H1 (cell line): ENCODE data around the gene CPA4. TPM values are rescaled to one million over a fixed set of nuclear protein-coding genes. Genes with fewer than 3 reads are reported as not detected.

Experiments used
- CTCF ChIA-PET: fragments of 300-600 bp; sonication (Branson Sonifier 250); formaldehyde crosslinking; loops from one replicate; lab custom pipeline; 2021; ENCODE audit not compliant: partially characterized antibody; lab: Charles Lee
- POLR2A ChIA-PET: fragments of 300-600 bp; sonication (Branson Sonifier 250); formaldehyde crosslinking; loops from one replicate; lab custom pipeline; 2021; ENCODE audit warnings: inconsistent platforms; ENCODE audit not compliant: partially characterized antibody; lab: Charles Lee
- DNase-seq, 2 experiments: peaks; one replicate each; pipeline versions ENCODE4 v3.0.0 to v3.0.0-alpha.2; 2010 to 2022; ENCODE audit warnings: low spot score in 2 of 2, low read depth in 1 of 2, mixed read lengths in 1 of 2
- FAIRE-seq: peaks from 2 replicates; lab custom pipeline; 2011; peaks lifted over from hg19 to GRCh38; lab: Jason Lieb, UNC
- H2AFZ ChIP-seq: 2 replicates; pipeline ENCODE4 v1.8.1; 2012; ENCODE audit warnings: low read length, inconsistent platforms
- H2AK5ac ChIP-seq: 2 replicates; pipeline ENCODE4 v1.6.1; 2013; ENCODE audit warnings: low read depth, low read length
- H2BK120ac ChIP-seq: replicated peaks from 2 replicates; pipeline ENCODE3; 2013; ENCODE audit warnings: low read depth, low read length, inconsistent platforms
- H2BK12ac ChIP-seq: 2 replicates; pipeline ENCODE4 v1.6.1; 2013; ENCODE audit warnings: low read depth, low read length
- H2BK15ac ChIP-seq: 2 replicates; pipeline ENCODE4 v1.6.1; 2013; ENCODE audit warnings: low read length
- H2BK20ac ChIP-seq: 2 replicates; pipeline ENCODE4 v1.6.1; 2013; ENCODE audit warnings: low read length
- H2BK5ac ChIP-seq: 2 replicates; pipeline ENCODE4 v1.6.1; 2013; ENCODE audit warnings: low read depth, low read length
- H3K14ac ChIP-seq: 2 replicates; pipeline ENCODE4 v1.6.1; 2013; ENCODE audit warnings: inconsistent platforms; ENCODE audit not compliant: insufficient read length
- H3K18ac ChIP-seq: 2 replicates; pipeline ENCODE4 v1.6.1; 2013; ENCODE audit warnings: low read length; ENCODE audit errors: extremely low read depth
- H3K23ac ChIP-seq: 2 replicates; pipeline ENCODE4 v1.6.1; 2013; ENCODE audit warnings: inconsistent platforms; ENCODE audit not compliant: insufficient read length
- H3K23me2 ChIP-seq: 2 replicates; pipeline ENCODE4 v1.6.1; 2013; ENCODE audit warnings: low read depth, low read length
- H3K27ac ChIP-seq: 2 replicates; pipeline ENCODE4 v1.6.1; 2011; ENCODE audit warnings: low read depth, low read length, inconsistent platforms
- H3K27me3 ChIP-seq, 4 experiments: replicated peaks in 1 of 4; 1 replicate in 1 of 4; 2 replicates in 3 of 4; pipeline versions ENCODE4 v1.6.1 to v1.8.1; 2011 to 2013; ENCODE audit warnings: low read length in 3 of 4, mild to moderate bottlenecking in 3 of 4, inconsistent platforms in 2 of 4, mixed read lengths in 2 of 4, moderate library complexity in 1 of 4; ENCODE audit not compliant: control insufficient read depth in 3 of 4, insufficient read depth in 3 of 4; ENCODE audit errors: extremely low read depth in 1 of 4
- H3K36me3 ChIP-seq, 4 experiments: 2 replicates each; pipeline versions ENCODE4 v1.6.1 to v1.8.1; 2011 to 2013; ENCODE audit warnings: mild to moderate bottlenecking in 4 of 4, low read length in 3 of 4, moderate library complexity in 2 of 4, control low read depth in 1 of 4, inconsistent platforms in 1 of 4; ENCODE audit not compliant: insufficient read depth in 4 of 4, control insufficient read depth in 2 of 4
- H3K4ac ChIP-seq: replicated peaks from 2 replicates; pipeline ENCODE3; 2013; ENCODE audit warnings: low read length, low read depth, mixed read lengths, inconsistent platforms; ENCODE audit not compliant: insufficient read length
- H3K4me1 ChIP-seq, 4 experiments: replicated peaks in 1 of 4; 1 replicate in 1 of 4; 2 replicates in 3 of 4; pipeline versions ENCODE4 v1.6.1 to v1.8.1; 2011 to 2013; ENCODE audit warnings: low read length in 3 of 4, inconsistent platforms in 2 of 4, mixed read lengths in 1 of 4; ENCODE audit not compliant: insufficient read depth in 4 of 4, control insufficient read depth in 3 of 4
- H3K4me2 ChIP-seq, 2 experiments: 2 replicates each; pipeline versions ENCODE4 v1.6.1 to v1.8.1; 2011 to 2013; ENCODE audit warnings: low read depth in 2 of 2, low read length in 2 of 2, control low read depth in 1 of 2, inconsistent platforms in 1 of 2, mild to moderate bottlenecking in 1 of 2; ENCODE audit not compliant: insufficient read depth in 1 of 2
- H3K4me3 ChIP-seq, 4 experiments: fragments of 200-600, 300-600 bp in 1 of 4; sonication (generic), shearing (Covaris generic), sonication (Bioruptor Twin) in 1 of 4; 2 replicates each; pipeline versions ENCODE4 v1.5.1 to v1.8.1; 2011 to 2016; ENCODE audit warnings: low read length in 4 of 4, low read depth in 3 of 4, control low read depth in 2 of 4, inconsistent platforms in 2 of 4, mild to moderate bottlenecking in 2 of 4, mixed read lengths in 1 of 4, moderate library complexity in 1 of 4; ENCODE audit not compliant: insufficient read depth in 2 of 4; ENCODE audit errors: extremely low read depth in 1 of 4
- H3K56ac ChIP-seq: replicated peaks from 2 replicates; pipeline ENCODE3; 2013; ENCODE audit warnings: low read depth, mild to moderate bottlenecking, mixed read lengths, low read length, inconsistent platforms; ENCODE audit not compliant: insufficient read length
- H3K79me1 ChIP-seq: 2 replicates; pipeline ENCODE4 v1.6.1; 2013; ENCODE audit warnings: low read depth, low read length, control low read depth
- H3K79me2 ChIP-seq, 2 experiments: 2 replicates each; pipeline versions ENCODE4 v1.6.1 to v1.8.1; 2012 to 2013; ENCODE audit warnings: low read length in 2 of 2, mild to moderate bottlenecking in 2 of 2, inconsistent platforms in 1 of 2; ENCODE audit not compliant: insufficient read depth in 2 of 2, control insufficient read depth in 1 of 2
- H3K9ac ChIP-seq, 4 experiments: replicated peaks in 1 of 4; 1 replicate in 1 of 4; 2 replicates in 3 of 4; pipeline versions ENCODE4 v1.6.1 to v1.8.1; 2011 to 2013; ENCODE audit warnings: low read depth in 3 of 4, low read length in 3 of 4, control low read depth in 2 of 4, mild to moderate bottlenecking in 2 of 4, moderate library complexity in 2 of 4, inconsistent platforms in 1 of 4; ENCODE audit errors: extremely low read depth in 1 of 4
- H3K9me3 ChIP-seq, 2 experiments: 2 replicates each; pipeline versions ENCODE4 v1.6.1 to v1.8.1; 2012 to 2013; ENCODE audit warnings: mild to moderate bottlenecking in 2 of 2, moderate library complexity in 2 of 2, control low read depth in 1 of 2, inconsistent platforms in 1 of 2, low read depth in 1 of 2, low read length in 1 of 2, mixed read lengths in 1 of 2; ENCODE audit not compliant: insufficient read depth in 2 of 2
- H4K20me1 ChIP-seq, 2 experiments: replicated peaks in 1 of 2; 2 replicates each; pipeline versions ENCODE3 to v1.8.1; 2011 to 2013; ENCODE audit warnings: inconsistent platforms in 2 of 2, low read length in 2 of 2, mild to moderate bottlenecking in 1 of 2; ENCODE audit not compliant: insufficient read depth in 2 of 2, control insufficient read depth in 1 of 2
- H4K5ac ChIP-seq: 2 replicates; pipeline ENCODE4 v1.6.1; 2013; ENCODE audit warnings: low read length, low read depth, mixed read lengths, inconsistent platforms; ENCODE audit not compliant: insufficient read length
- H4K8ac ChIP-seq: 2 replicates; pipeline ENCODE4 v1.8.0; 2013; ENCODE audit warnings: mild to moderate bottlenecking, moderate library complexity, low read length, inconsistent platforms; ENCODE audit not compliant: insufficient read depth; ENCODE audit errors: extremely low read depth
- H4K91ac ChIP-seq: replicated peaks from 2 replicates; pipeline ENCODE3; 2013; ENCODE audit warnings: low read length, mixed read lengths, inconsistent platforms; ENCODE audit not compliant: insufficient read length
- BRCA1 ChIP-seq: IDR thresholded peaks from 2 replicates; pipeline ENCODE4 v1.6.1; 2012; ENCODE audit warnings: low read depth, low read length, improper control_type of control experiment
- CHD2 ChIP-seq: IDR thresholded peaks from 2 replicates; pipeline ENCODE4 v1.6.1; 2012; ENCODE audit warnings: low read length, improper control_type of control experiment
- CTBP2 ChIP-seq: IDR thresholded peaks from 2 replicates; pipeline ENCODE4 v1.7.0; 2011; ENCODE audit warnings: borderline replicate concordance, mild to moderate bottlenecking, moderate library complexity, mixed read lengths, low read length; ENCODE audit not compliant: insufficient read depth, insufficient read length
- EZH2 ChIP-seq: fragments of 200-600 bp; sonication (generic); IDR thresholded peaks from 2 replicates; pipeline ENCODE4 v1.7.1; 2012; ENCODE audit warnings: low read depth, mild to moderate bottlenecking, moderate library complexity, low read length, inconsistent platforms; ENCODE audit not compliant: severe bottlenecking
- GABPA ChIP-seq: IDR thresholded peaks from 2 replicates; pipeline ENCODE4 v1.6.1; 2011; ENCODE audit warnings: mild to moderate bottlenecking, low read length, moderate library complexity, borderline replicate concordance; ENCODE audit not compliant: insufficient read depth
- JUND ChIP-seq: IDR thresholded peaks from 2 replicates; pipeline ENCODE4 v1.6.1; 2011; ENCODE audit warnings: mild to moderate bottlenecking, improper control_type of control experiment, low read length
- RAD21 ChIP-seq, 2 experiments: IDR thresholded peaks in 1 of 2; conservative IDR thresholded peaks in 1 of 2; 2 replicates each; pipeline ENCODE4 v1.6.1; 2011; ENCODE audit warnings: low read depth in 2 of 2, low read length in 2 of 2, improper control_type of control experiment in 1 of 2, inconsistent platforms in 1 of 2, mild to moderate bottlenecking in 1 of 2, moderate library complexity in 1 of 2
- SRF ChIP-seq: IDR thresholded peaks from 2 replicates; pipeline ENCODE4 v1.6.1; 2011; ENCODE audit warnings: mild to moderate bottlenecking, low read depth, low read length, moderate library complexity
- SUZ12 ChIP-seq: fragments of 200-600 bp; sonication (generic); IDR thresholded peaks from 2 replicates; pipeline ENCODE4 v1.6.1; 2012; ENCODE audit warnings: mild to moderate bottlenecking, inconsistent platforms, low read length, moderate library complexity, mixed read lengths
- TEAD4 ChIP-seq: IDR thresholded peaks from 2 replicates; pipeline ENCODE4 v1.6.1; 2012; ENCODE audit warnings: low read depth, low read length, inconsistent platforms, mixed read lengths
- USF2 ChIP-seq: IDR thresholded peaks from 2 replicates; pipeline ENCODE4 v1.6.1; 2011; ENCODE audit warnings: low read length, improper control_type of control experiment
- WGBS, 2 experiments: shearing (Covaris generic) in 1 of 2; methylation state at CpG; one replicate each; pipeline versions ENCODE4 v1.1.6 to v1.1.7; 2013 to 2015; ENCODE audit warnings: low lambda C conversion rate in 2 of 2, mixed read lengths in 2 of 2, inconsistent platforms in 1 of 2, low coverage in 1 of 2, missing lambda C conversion rate in 1 of 2; ENCODE audit not compliant: insufficient replicate concordance in 2 of 2, insufficient coverage in 1 of 2, insufficient read length in 1 of 2; ENCODE audit errors: extremely low coverage in 1 of 2, missing lambda C conversion rate in 1 of 2; 5-methylcytosine and 5-hydroxymethylcytosine counted together
- polyA plus RNA-seq, 7 experiments: library from polyadenylated mRNA; depleted of rRNA in 3 of 7; stranded (reverse) in 5 of 7; unstranded in 2 of 7; fragments of >200 nt in 5 of 7; fragments of 200-250 nt in 2 of 7; gene quantifications; 1 replicate in 5 of 7; 2 replicates in 1 of 7; 4 replicates in 1 of 7; pipeline versions ENCODE4 v1.2.1 to v1.2.3, GENCODE V29; 2011 to 2013; ENCODE audit warnings: missing spikeins in 2 of 7, mixed read lengths in 2 of 7
- total RNA-seq: library from RNA; stranded (reverse); fragmentation: NEBNext Ultra II Directional; extraction: Animal tissue kit (Norgen Biotek cat#: 25700); gene quantifications from 2 replicates; pipeline ENCODE4 v1.2.1, GENCODE V29; 2021

CPA4 gene
- total and polyA plus RNA-seq, 2 of the 8 experiments (the other 6 are each of a cell fraction or from before 2014, with no cell fraction given): 0.03 TPM; not detected in 1

GRCh38 chr7:130296221-130296951 lies 3.4 kb downstream of the CPA4 start:
- Histone ChIP-seq H2BK12ac (no peak overlapping the region), H3K14ac (no peak overlapping the region), H3K4me1 (no peaks in the 10 kb centered on the region), H3K23ac (no peak overlapping the region), H2AK5ac (no peak overlapping the region), H4K91ac (no peak overlapping the region), H2BK15ac (no peak overlapping the region), H3K79me2 (no peaks in the 10 kb centered on the region), H3K4ac (no peak overlapping the region), H3K79me1 (no peaks in the 10 kb centered on the region), H2BK5ac (no peak overlapping the region), H4K20me1 (no peaks in the 10 kb centered on the region), H3K9ac (no peak overlapping the region), H2BK120ac (no peak overlapping the region), H4K8ac (no peak overlapping the region), H3K4me3 (no peak overlapping the region), H2BK20ac (no peak overlapping the region), H2AFZ (no peak overlapping the region; the same call in 1 of the 2 replicates), H3K27me3 (no peaks in the 10 kb centered on the region), H3K36me3 (no peaks in the 10 kb centered on the region), H3K27ac (no peak overlapping the region), H3K23me2 (no peaks in the 10 kb centered on the region), H3K18ac (no peak overlapping the region), H4K5ac (no peak overlapping the region), H3K56ac (no peak overlapping the region), H3K9me3 (no peaks in the 10 kb centered on the region), H3K4me2 (no peak overlapping the region)
- FAIRE-seq (no peak), DNase-seq (no peak)
- WGBS, 2 experiments: 95% methylated on average over 11 of the region's 13 CpGs; no CpG with 5 or more reads in 1 of the 2 experiments
- POLR2A ChIA-PET: interaction anchor here (0.6 kb wide), 1 partner anchor 203 kb away, joined by 5 read pairs; no protein-coding TSS in a partner anchor
- CTCF ChIA-PET: interaction anchor here (0.6 to 1.4 kb wide), 4 partner anchors 18 to 398 kb away, joined by 3 read pairs; no protein-coding TSS in a partner anchor
- TF ChIP-seq SUZ12: no peak
- no peak for TF ChIP-seq GABPA
- no peak for TF ChIP-seq TEAD4
- no peak for TF ChIP-seq CTBP2
- no peak for TF ChIP-seq CHD2
- TF ChIP-seq EZH2: no peak
- TF ChIP-seq JUND: no peak
- TF ChIP-seq USF2: no peak
- no peak for TF ChIP-seq BRCA1
- no peak for TF ChIP-seq RAD21 (IDR thresholded peaks at IDR 0.05 in 1 of 2, conservative IDR thresholded peaks at IDR 0.05 in 1 of 2; ENCODE audit: low read depth in 2 of 2, low read length in 2 of 2)
- no peak for TF ChIP-seq SRF
